Endodermal cell (in vitro differentiated cells): ENCODE results near the gene PREX1. TPM values are rescaled to one million over a fixed set of nuclear protein-coding genes. Genes with fewer than 3 reads are reported as not detected.
A peak's percentile ranks its signal among the peaks of the same experiment; 100 is the strongest.

Source experiments
- DNase-seq: peaks from one replicate; pipeline ENCODE4 v3.0.0-alpha.2; 2017
- H3K27ac ChIP-seq: 2 replicates; pipeline ENCODE4 v1.5.1; 2013; ENCODE audit warnings: mild to moderate bottlenecking, low read depth, low read length, moderate library complexity
- H3K27me3 ChIP-seq: 2 replicates; pipeline ENCODE4 v1.6.1; 2013; ENCODE audit warnings: mild to moderate bottlenecking, low read length, moderate library complexity; ENCODE audit not compliant: insufficient read depth, control insufficient read depth, poor library complexity, severe bottlenecking
- H3K36me3 ChIP-seq: 2 replicates; pipeline ENCODE4 v1.7.0; 2013; ENCODE audit warnings: mild to moderate bottlenecking, low read length, moderate library complexity; ENCODE audit not compliant: control insufficient read depth, insufficient read depth
- H3K4me1 ChIP-seq: one replicate; pipeline ENCODE4 v1.7.0; 2013; ENCODE audit warnings: low read length; ENCODE audit not compliant: control insufficient read depth, insufficient read depth
- H3K4me3 ChIP-seq: 2 replicates; pipeline ENCODE4 v1.5.1; 2013; ENCODE audit warnings: mild to moderate bottlenecking, low read length, moderate library complexity
- H3K9ac ChIP-seq: 2 replicates; pipeline ENCODE4 v1.6.1; 2013; ENCODE audit warnings: mild to moderate bottlenecking, low read length, moderate library complexity; ENCODE audit not compliant: poor library complexity, severe bottlenecking; ENCODE audit errors: extremely low read depth
- H3K9me3 ChIP-seq: 2 replicates; pipeline ENCODE4 v1.6.1; 2013; ENCODE audit warnings: mild to moderate bottlenecking, low read length, moderate library complexity; ENCODE audit not compliant: control insufficient read depth
- H3K27ac Mint-ChIP-seq: 2 replicates; pipeline ENCODE4 v1.8.0; 2020; ENCODE audit warnings: mixed read lengths
- H3K27me3 Mint-ChIP-seq: 2 replicates; pipeline ENCODE4 v1.8.0; 2021; ENCODE audit warnings: mild to moderate bottlenecking, mixed read lengths; ENCODE audit not compliant: insufficient read depth
- H3K36me3 Mint-ChIP-seq: 2 replicates; pipeline ENCODE4 v1.8.0; 2020; ENCODE audit warnings: low read depth, mixed read lengths
- H3K4me1 Mint-ChIP-seq: 2 replicates; pipeline ENCODE4 v1.8.0; 2020; ENCODE audit warnings: mixed read lengths
- H3K4me3 Mint-ChIP-seq: 2 replicates; pipeline ENCODE4 v1.8.0; 2020; ENCODE audit warnings: mild to moderate bottlenecking, moderate library complexity, mixed read lengths
- H3K9me3 Mint-ChIP-seq: 2 replicates; pipeline ENCODE4 v1.8.0; 2020; ENCODE audit warnings: mild to moderate bottlenecking, mixed read lengths
- WGBS, 2 experiments: methylation state at CpG; one replicate each; pipeline versions ENCODE4 v1.1.5 to v1.1.7; 2013; ENCODE audit warnings: missing lambda C conversion rate in 2 of 2, mixed read lengths in 1 of 2; ENCODE audit not compliant: insufficient coverage in 1 of 2, insufficient read length in 1 of 2; 5-methylcytosine and 5-hydroxymethylcytosine counted together
- total RNA-seq, 2 donors: library from RNA; stranded (reverse); fragmentation: NEBNext Ultra II Directional in 1 of 2; extraction: Animal tissue kit (Norgen Biotek cat#: 25700) in 1 of 2; gene quantifications; 2 replicates in 1 of 2; 3 replicates in 1 of 2; pipeline ENCODE4 v1.2.1, GENCODE V29; 2021
- TF ChIP-seq, protein P1 (sequence below): fragments of 200-600 bp; sonication (generic); conservative IDR thresholded peaks from 2 replicates; pipeline ENCODE4 v1.5.0; 2021; ENCODE audit warnings: antibody characterized with exemption, mild to moderate bottlenecking

The PREX1 gene
- total RNA-seq, 2 donors from 2014 or later, result 65.3 to 70.5 TPM

- Mint-ChIP-seq H3K36me3 (peaks cover 56% of the 10 kb centered on the region), H3K27me3 (no peaks in the 10 kb centered on the region), H3K27ac (no peak overlapping the region), H3K4me1 (no peaks in the 10 kb centered on the region), H3K9me3 (no peaks in the 10 kb centered on the region), H3K4me3 (no peak overlapping the region)
- Histone ChIP-seq H3K27ac (no peak overlapping the region), H3K27me3 (no peaks in the 10 kb centered on the region), H3K4me3 (no peak overlapping the region), H3K36me3 (peaks cover 73% of the 10 kb centered on the region), H3K9ac (no peak overlapping the region), H3K4me1 (no peaks in the 10 kb centered on the region), H3K9me3 (no peaks in the 10 kb centered on the region)
- TF ChIP-seq, protein P1, sequence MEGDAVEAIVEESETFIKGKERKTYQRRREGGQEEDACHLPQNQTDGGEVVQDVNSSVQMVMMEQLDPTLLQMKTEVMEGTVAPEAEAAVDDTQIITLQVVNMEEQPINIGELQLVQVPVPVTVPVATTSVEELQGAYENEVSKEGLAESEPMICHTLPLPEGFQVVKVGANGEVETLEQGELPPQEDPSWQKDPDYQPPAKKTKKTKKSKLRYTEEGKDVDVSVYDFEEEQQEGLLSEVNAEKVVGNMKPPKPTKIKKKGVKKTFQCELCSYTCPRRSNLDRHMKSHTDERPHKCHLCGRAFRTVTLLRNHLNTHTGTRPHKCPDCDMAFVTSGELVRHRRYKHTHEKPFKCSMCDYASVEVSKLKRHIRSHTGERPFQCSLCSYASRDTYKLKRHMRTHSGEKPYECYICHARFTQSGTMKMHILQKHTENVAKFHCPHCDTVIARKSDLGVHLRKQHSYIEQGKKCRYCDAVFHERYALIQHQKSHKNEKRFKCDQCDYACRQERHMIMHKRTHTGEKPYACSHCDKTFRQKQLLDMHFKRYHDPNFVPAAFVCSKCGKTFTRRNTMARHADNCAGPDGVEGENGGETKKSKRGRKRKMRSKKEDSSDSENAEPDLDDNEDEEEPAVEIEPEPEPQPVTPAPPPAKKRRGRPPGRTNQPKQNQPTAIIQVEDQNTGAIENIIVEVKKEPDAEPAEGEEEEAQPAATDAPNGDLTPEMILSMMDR, result no peak
- WGBS, 2 experiments, result 93 to 95% methylated on average over 3 of the region's 3 CpGs
- no peak for DNase-seq
Measured at GRCh38 chr20:48674461-48674860, 153.3 kb downstream of the PREX1 start.

GRCh38 chr20:48673507-48673906 is 154.3 kb downstream of the PREX1 start:
- DNase-seq, result no peak
- Mint-ChIP-seq H3K36me3 (peaks cover 60% of the 10 kb centered on the region), H3K4me1 (no peaks in the 10 kb centered on the region), H3K27me3 (no peaks in the 10 kb centered on the region), H3K4me3 (no peak overlapping the region), H3K9me3 (no peaks in the 10 kb centered on the region), H3K27ac (no peak overlapping the region)
- no peak overlapping the region for H3K9ac ChIP-seq
- H3K9me3 ChIP-seq, result no peaks in the 10 kb centered on the region
- H3K4me1 ChIP-seq, result no peaks in the 10 kb centered on the region
- TF ChIP-seq, protein P1, result no peak
- H3K36me3 ChIP-seq, result peaks cover 64% of the 10 kb centered on the region
- 71 to 93% methylated on average over 1 to 4 of the region's 4 CpGs for WGBS, 2 experiments
- H3K4me3 ChIP-seq, result no peak overlapping the region
- H3K27me3 ChIP-seq, result no peaks in the 10 kb centered on the region
- H3K27ac ChIP-seq, result no peak overlapping the region

DNA sequence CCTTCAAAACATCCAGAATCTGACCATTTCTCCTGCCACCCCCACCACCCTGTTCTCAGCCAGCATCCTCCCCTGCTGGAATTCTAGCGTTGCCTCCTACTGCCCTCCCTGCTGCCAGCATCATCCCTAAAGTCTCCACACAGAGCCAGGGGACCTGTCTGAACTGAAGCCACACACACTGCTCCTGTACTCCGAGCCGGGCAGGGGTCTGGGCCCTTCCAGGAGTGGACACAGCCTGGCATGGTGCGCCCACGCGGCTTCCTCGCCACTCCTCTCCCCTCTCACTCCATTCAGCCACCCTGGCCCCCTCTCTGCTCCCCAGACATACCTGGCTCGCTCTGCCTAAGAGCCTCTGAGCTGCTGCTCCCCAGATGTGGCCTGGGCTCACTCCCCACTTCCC is 155.5 kb downstream of the PREX1 start:
- H3K9me3 Mint-ChIP-seq, result no peaks in the 10 kb centered on the region
- H3K27ac ChIP-seq, result no peak overlapping the region
- WGBS, 2 experiments, result 88 to 100% methylated on average over 6 to 8 of the region's 8 CpGs
- no peaks in the 10 kb centered on the region for H3K4me1 Mint-ChIP-seq
- no peak for DNase-seq
- no peak overlapping the region for H3K4me3 ChIP-seq
- peaks cover 8% of the 10 kb centered on the region for H3K9me3 ChIP-seq
- H3K27ac Mint-ChIP-seq, result peak overlapping the region; percentile 72
- TF ChIP-seq, protein P1, result no peak
- H3K36me3 ChIP-seq, result peaks cover 66% of the 10 kb centered on the region
- H3K4me3 Mint-ChIP-seq, result no peak overlapping the region
- H3K4me1 ChIP-seq, result no peaks in the 10 kb centered on the region
- no peaks in the 10 kb centered on the region for H3K27me3 ChIP-seq
- H3K9ac ChIP-seq, result no peak overlapping the region
- peaks cover 68% of the 10 kb centered on the region for H3K36me3 Mint-ChIP-seq
- H3K27me3 Mint-ChIP-seq, result no peaks in the 10 kb centered on the region
